ENCODE results near the gene PTPRM. TPM values are rescaled to one million over a fixed set of nuclear protein-coding genes. Genes with fewer than 3 reads are reported as not detected.

The PTPRM gene
- total RNA-seq, 4 donors from 2014 or later: 206 to 337 (median 255) TPM

- TF ChIP-seq CTCF (IDR thresholded peaks at IDR 0.05; ENCODE audit: low read depth): no peak
Measured at GRCh38 chr18:7743256-7743655, 176.1 kb downstream of the PTPRM start.

GRCh38 chr18:7746106-7746505, 179.0 kb downstream of the PTPRM start:
- no peak for TF ChIP-seq CTCF (IDR thresholded peaks at IDR 0.05; ENCODE audit: low read depth)

GRCh38 chr18:7748251-7749007, 181.3 kb downstream of the PTPRM start:
- no peak for TF ChIP-seq CTCF (IDR thresholded peaks at IDR 0.05; ENCODE audit: low read depth)

- no peak for TF ChIP-seq CTCF (IDR thresholded peaks at IDR 0.05; ENCODE audit: low read depth)
Measured at GRCh38 chr18:7749008-7749405, 181.9 kb downstream of the PTPRM start.

- no peak for TF ChIP-seq CTCF (IDR thresholded peaks at IDR 0.05; ENCODE audit: low read depth)
Measured at GRCh38 chr18:7749510-7749981, 182.4 kb downstream of the PTPRM start.

GRCh38 chr18:7750095-7750663, 183.1 kb downstream of the PTPRM start:
- no peak for TF ChIP-seq CTCF (IDR thresholded peaks at IDR 0.05; ENCODE audit: low read depth)

- TF ChIP-seq CTCF (IDR thresholded peaks at IDR 0.05; ENCODE audit: low read depth): no peak
Measured at GRCh38 chr18:7750966-7751365, 183.8 kb downstream of the PTPRM start.

All from subcutaneous adipose tissue (tissue), 4 donors.